GM12878 (cell line): ENCODE measurements around the gene FOXI1. TPM values are rescaled to one million over a fixed set of nuclear protein-coding genes. Genes with fewer than 3 reads are reported as not detected.

Source experiments
- ATAC-seq: fragments of 200-7000 bp; cut with Tn5 transposase; 3 replicates; pipeline ENCODE4 v1.9.1; 2020; ENCODE audit warnings: mild to moderate bottlenecking, moderate library complexity
- BruUV-seq: library from RNA; stranded (reverse); fragments of 400-500 nt; replicated peaks from 2 replicates; lab custom pipeline; 2021; lab: Mats Ljungman, UMichigan
- CTCF ChIA-PET: fragments of 300-600 bp; sonication (Branson Sonifier 250); formaldehyde crosslinking; extraction: SDS; loops from one replicate; lab custom pipeline; 2021; ENCODE audit warnings: inconsistent platforms; lab: Yijun Ruan, JAX
- POLR2A ChIA-PET: fragments of 350-600 bp; formaldehyde crosslinking; extraction: SDS; loops from one replicate; lab custom pipeline; 2021; ENCODE audit warnings: inconsistent platforms; lab: Charles Lee
- RAD21 ChIA-PET: fragments of 300-600 bp; sonication (Branson Sonifier 250); formaldehyde crosslinking; loops from one replicate; lab custom pipeline; 2023; ENCODE audit warnings: antibody characterized with exemption; ENCODE audit not compliant: unreplicated experiment; lab: Charles Lee
- SMC1A ChIA-PET: fragments of 300-600 bp; sonication (Branson Sonifier 250); formaldehyde crosslinking; loops from one replicate; lab custom pipeline; 2023; ENCODE audit not compliant: unreplicated experiment, uncharacterized antibody; lab: Charles Lee
- DNase-seq: peaks from one replicate; pipeline ENCODE4 v3.0.0-alpha.2; 2011; ENCODE audit warnings: low read depth, low spot score
- FAIRE-seq: peaks from 3 replicates; lab custom pipeline; 2011; peaks lifted over from hg19 to GRCh38; lab: Jason Lieb, UNC
- H2AFZ ChIP-seq: 2 replicates; pipeline ENCODE4 v1.6.0; 2011; ENCODE audit warnings: low read depth, low read length, control low read depth; ENCODE audit not compliant: control insufficient read depth
- H3K27ac ChIP-seq: 2 replicates; pipeline ENCODE4 v1.5.1; 2011; ENCODE audit warnings: control low read depth; ENCODE audit not compliant: control insufficient read depth, insufficient read depth
- H3K27me3 ChIP-seq, 2 experiments: replicated peaks in 1 of 2; 2 replicates each; pipeline versions ENCODE4 v1.6.0 to v1.6.1; 2011; ENCODE audit warnings: low read length in 1 of 2; ENCODE audit not compliant: control insufficient read depth in 2 of 2, insufficient read depth in 2 of 2
- H3K36me3 ChIP-seq, 2 experiments: 2 replicates each; pipeline ENCODE4 v1.5.1; 2011; ENCODE audit warnings: low read length in 1 of 2; ENCODE audit not compliant: control insufficient read depth in 2 of 2, insufficient read depth in 2 of 2
- H3K4me1 ChIP-seq: 2 replicates; pipeline ENCODE4 v1.6.1; 2011; ENCODE audit warnings: mild to moderate bottlenecking, low read length, moderate library complexity, mixed read lengths; ENCODE audit not compliant: control insufficient read depth, insufficient read depth
- H3K4me2 ChIP-seq: 2 replicates; pipeline ENCODE4 v1.6.0; 2011; ENCODE audit warnings: control low read depth; ENCODE audit not compliant: control insufficient read depth, insufficient read depth
- H3K4me3 ChIP-seq: fragments of 200-600 bp; sonication (generic); 2 replicates; pipeline ENCODE4 v1.5.1; 2016
- H3K79me2 ChIP-seq: 2 replicates; pipeline ENCODE4 v1.6.0; 2011; ENCODE audit warnings: low read length; ENCODE audit not compliant: control insufficient read depth, insufficient read depth
- H3K9ac ChIP-seq: 2 replicates; pipeline ENCODE4 v1.8.0; 2011; ENCODE audit warnings: low read length, control low read depth, mixed read lengths; ENCODE audit not compliant: control insufficient read depth, insufficient read depth
- H3K9me3 ChIP-seq: replicated peaks from 3 replicates; pipeline ENCODE4 v1.5.1; 2011; ENCODE audit warnings: mild to moderate bottlenecking, low read length; ENCODE audit not compliant: control insufficient read depth, insufficient read depth
- H4K20me1 ChIP-seq: 2 replicates; pipeline ENCODE4 v1.6.0; 2011; ENCODE audit not compliant: control insufficient read depth, insufficient read depth
- BCL3 ChIP-seq: IDR thresholded peaks from 2 replicates; pipeline ENCODE4 v1.6.1; 2011; ENCODE audit warnings: borderline replicate concordance, low read depth, mild to moderate bottlenecking, moderate library complexity, low read length; ENCODE audit not compliant: insufficient read depth, poor library complexity, severe bottlenecking
- CTCF ChIP-seq, 3 experiments: IDR thresholded peaks in 2 of 3; conservative IDR thresholded peaks in 1 of 3; 2 replicates each; pipeline ENCODE4 v1.5.1; 2011; ENCODE audit warnings: low read depth in 3 of 3, low read length in 3 of 3, mild to moderate bottlenecking in 3 of 3, control low read depth in 2 of 3, moderate library complexity in 2 of 3, inconsistent platforms in 1 of 3, mixed read lengths in 1 of 3; ENCODE audit not compliant: control insufficient read depth in 2 of 3, insufficient read depth in 1 of 3; ENCODE audit errors: extremely low read depth in 1 of 3
- HDAC6 ChIP-seq: fragments of 200-600 bp; sonication (generic); IDR thresholded peaks from one replicate; pipeline ENCODE4 v1.8.0; 2017; ENCODE audit warnings: antibody characterized with exemption; ENCODE audit not compliant: unreplicated experiment
- JUNB ChIP-seq: IDR thresholded peaks from 2 replicates; pipeline ENCODE4 v1.6.1; 2016; ENCODE audit warnings: antibody characterized with exemption, mild to moderate bottlenecking
- KDM1A ChIP-seq: fragments of 200-600 bp; sonication (generic); IDR thresholded peaks from 2 replicates; pipeline ENCODE4 v1.6.1; 2016; ENCODE audit warnings: borderline replicate concordance
- NFYA ChIP-seq: IDR thresholded peaks from 2 replicates; pipeline ENCODE4 v1.6.1; 2011; ENCODE audit warnings: low read depth, mild to moderate bottlenecking, low read length, improper control_type of control experiment, borderline replicate concordance
- NKRF ChIP-seq: fragments of 450-650 bp; conservative IDR thresholded peaks from 2 replicates; pipeline ENCODE4 v1.6.1; 2017; ENCODE audit warnings: mild to moderate bottlenecking, moderate library complexity
- RFX5 ChIP-seq: IDR thresholded peaks from 2 replicates; pipeline ENCODE4 v1.6.1; 2011; ENCODE audit warnings: low read depth, low read length, improper control_type of control experiment
- SIX5 ChIP-seq: IDR thresholded peaks from 2 replicates; pipeline ENCODE4 v1.6.1; 2011; ENCODE audit warnings: mild to moderate bottlenecking, low read depth, low read length, moderate library complexity; ENCODE audit not compliant: severe bottlenecking
- TCF7 ChIP-seq: IDR thresholded peaks from 2 replicates; pipeline ENCODE4 v1.6.1; 2014; ENCODE audit warnings: antibody characterized with exemption, borderline replicate concordance
- ZBTB33 ChIP-seq: fragments of 450-650 bp; IDR thresholded peaks from 2 replicates; pipeline ENCODE4 v1.6.1; 2017; ENCODE audit warnings: mild to moderate bottlenecking
- ZNF207 ChIP-seq: fragments of 450-650 bp; IDR thresholded peaks from 2 replicates; pipeline ENCODE4 v1.6.1; 2014; ENCODE audit warnings: antibody characterized with exemption, mild to moderate bottlenecking, borderline replicate concordance
- ZZZ3 ChIP-seq: IDR thresholded peaks from 2 replicates; pipeline ENCODE4 v1.6.1; 2011; ENCODE audit warnings: low read depth; ENCODE audit not compliant: control insufficient read depth, insufficient read length
- WGBS: methylation state at CpG from one replicate; pipeline ENCODE4 v1.1.6; 2016; ENCODE audit warnings: low lambda C conversion rate; ENCODE audit not compliant: insufficient replicate concordance, insufficient coverage; ENCODE audit errors: missing lambda C conversion rate; 5-methylcytosine and 5-hydroxymethylcytosine counted together
- in situ Hi-C: fragments of 300-500 bp; cut with MboI; formaldehyde crosslinking; loops from 9 replicates; pipeline ENCODE4 v1.14.3; 2018; ENCODE audit warnings: mixed read lengths
- intact Hi-C: fragments of 100-400 bp; cut with micrococcal nuclease; formaldehyde crosslinking; loops from one replicate; pipeline ENCODE4 v1.14.2; 2022; ENCODE audit not compliant: unreplicated experiment
- polyA plus RNA-seq, 11 experiments: library from polyadenylated mRNA; depleted of rRNA in 4 of 11; unstranded in 6 of 11; stranded (reverse) in 5 of 11; fragments of >200 nt; fragmentation: Nextera tagmentation in 4 of 11; fragmentation: Illumina TruSeq in 1 of 11; extraction: Ambion mirVana in 4 of 11; extraction: Trizol in 1 of 11; gene quantifications; 1 replicate in 1 of 11; 2 replicates in 10 of 11; pipeline versions ENCODE4 v1.2.1 to v1.2.3, GENCODE V29; 2011 to 2016; ENCODE audit warnings: inconsistent platforms in 2 of 11, missing spikeins in 2 of 11, low read depth in 1 of 11
- total RNA-seq, 4 experiments: library from RNA; depleted of rRNA in 3 of 4; stranded (reverse); fragments of >200 nt in 3 of 4; fragmentation: Illumina TruSeq in 1 of 4; extraction: Trizol in 1 of 4; gene quantifications; 2 replicates each; pipeline versions ENCODE4 v1.2.1 to v1.2.3, GENCODE V29; 2013 to 2021

Gene FOXI1
- total and polyA plus RNA-seq, 10 of the 15 experiments (the other 5 are each of a cell fraction or from before 2014, with no cell fraction given), result not detected

- ChIA-PET RAD21 (no interaction called here), CTCF (interaction anchor here (0.8 kb wide), 1 partner anchor 13 kb away, joined by 3 read pairs; no protein-coding TSS in a partner anchor), POLR2A (no interaction called here), SMC1A (no interaction called here)
- no TSS peak for BruUV-seq
- ATAC-seq (no peak), FAIRE-seq (no peak), DNase-seq (no peak)
- no peak overlapping the region for H3K4me3 ChIP-seq
- no peaks in the 10 kb centered on the region for H3K9me3 ChIP-seq
- no peak overlapping the region for H2AFZ ChIP-seq
- H3K4me1 ChIP-seq, result no peaks in the 10 kb centered on the region; the same call in 1 of the 2 replicates
- no peaks in the 10 kb centered on the region for H3K36me3 ChIP-seq
- H3K9ac ChIP-seq, result no peak overlapping the region
- H3K79me2 ChIP-seq, result no peaks in the 10 kb centered on the region
- no peaks in the 10 kb centered on the region for H4K20me1 ChIP-seq
- no peak overlapping the region for H3K4me2 ChIP-seq
- WGBS, result 33% methylated on average over 12 of the region's 12 CpGs
- TF ChIP-seq ZZZ3, result no peak
- no peak for TF ChIP-seq ZBTB33
- no peak for TF ChIP-seq CTCF (IDR thresholded peaks at IDR 0.05 in 2 of 3, conservative IDR thresholded peaks at IDR 0.05 in 1 of 3; ENCODE audit: control insufficient read depth in 2 of 3, extremely low read depth in 1 of 3, insufficient read depth in 1 of 3, low read depth in 3 of 3, low read length in 3 of 3)
- TF ChIP-seq TCF7, result no peak
- no peak for TF ChIP-seq NKRF
- no peak for TF ChIP-seq KDM1A
- no peak for TF ChIP-seq BCL3
- TF ChIP-seq RFX5, result no peak
- TF ChIP-seq NFYA, result no peak
- no peak for TF ChIP-seq HDAC6
- TF ChIP-seq JUNB, result no peak
- TF ChIP-seq SIX5, result no peak
- no peak for TF ChIP-seq ZNF207
- intact Hi-C loops (no loop called here), in situ Hi-C loops (no loop called here)
- no peaks in the 10 kb centered on the region for H3K27me3 ChIP-seq
- H3K27ac ChIP-seq, result no peak overlapping the region
Measured at GRCh38 chr5:170148430-170149205, 42.9 kb downstream of the FOXI1 start.
